Keratinocyte (primary cell): ENCODE results near the gene NCKAP1. TPM values are rescaled to one million over a fixed set of nuclear protein-coding genes. Genes with fewer than 3 reads are reported as not detected.

ENCODE experiments used
- DNase-seq: peaks from one replicate; pipeline ENCODE4 v3.0.0-alpha.2; 2011; ENCODE audit warnings: low read depth, missing footprints, low spot score
- FAIRE-seq: peaks from 2 replicates; lab custom pipeline; 2011; peaks lifted over from hg19 to GRCh38; lab: Jason Lieb, UNC
- H2AFZ ChIP-seq: 2 replicates; pipeline ENCODE4 v1.6.0; 2012; ENCODE audit warnings: low read length, control low read depth, inconsistent platforms; ENCODE audit not compliant: control insufficient read depth
- H3K27ac ChIP-seq: 2 replicates; pipeline ENCODE4 v1.5.1; 2011; ENCODE audit warnings: low read length; ENCODE audit not compliant: control insufficient read depth, insufficient read depth
- H3K27me3 ChIP-seq: 3 replicates; pipeline ENCODE4 v1.6.0; 2011; ENCODE audit warnings: low read length; ENCODE audit not compliant: control insufficient read depth, insufficient read depth; ENCODE audit errors: extremely low read depth
- H3K36me3 ChIP-seq, 2 experiments: 2 replicates in 1 of 2; 3 replicates in 1 of 2; pipeline ENCODE4 v1.5.1; 2011; ENCODE audit warnings: low read length in 2 of 2, mild to moderate bottlenecking in 1 of 2; ENCODE audit not compliant: control insufficient read depth in 2 of 2, insufficient read depth in 2 of 2; ENCODE audit errors: extremely low read depth in 1 of 2
- H3K4me1 ChIP-seq: 3 replicates; pipeline ENCODE4 v1.5.1; 2011; ENCODE audit warnings: low read length; ENCODE audit not compliant: control insufficient read depth, insufficient read depth; ENCODE audit errors: extremely low read depth
- H3K4me2 ChIP-seq: 3 replicates; pipeline ENCODE4 v1.6.0; 2011; ENCODE audit warnings: low read depth, low read length; ENCODE audit not compliant: control insufficient read depth, insufficient read depth; ENCODE audit errors: extremely low read depth
- H3K4me3 ChIP-seq, 3 experiments: fragments of 200-600 bp in 1 of 3; sonication (generic) in 1 of 3; 2 replicates in 2 of 3; 3 replicates in 1 of 3; pipeline ENCODE4 v1.5.1; 2011 to 2016; ENCODE audit warnings: low read length in 3 of 3, mild to moderate bottlenecking in 3 of 3, control low read depth in 2 of 3, inconsistent platforms in 1 of 3, low read depth in 1 of 3, mixed read lengths in 1 of 3, mixed run types in 1 of 3, moderate library complexity in 1 of 3; ENCODE audit not compliant: control insufficient read depth in 2 of 3, insufficient read depth in 2 of 3; ENCODE audit errors: extremely low read depth in 1 of 3
- H3K79me2 ChIP-seq: 2 replicates; pipeline ENCODE4 v1.6.0; 2012; ENCODE audit warnings: low read length; ENCODE audit not compliant: control insufficient read depth, insufficient read depth
- H3K9ac ChIP-seq: 3 replicates; pipeline ENCODE4 v1.6.0; 2011; ENCODE audit warnings: low read length; ENCODE audit not compliant: control insufficient read depth, insufficient read depth; ENCODE audit errors: extremely low read depth
- H3K9me1 ChIP-seq: 3 replicates; pipeline ENCODE4 v1.6.0; 2011; ENCODE audit warnings: low read length; ENCODE audit not compliant: control insufficient read depth, insufficient read depth; ENCODE audit errors: extremely low read depth
- H3K9me3 ChIP-seq: 2 replicates; pipeline ENCODE4 v1.5.1; 2012; ENCODE audit warnings: low read depth, low read length; ENCODE audit not compliant: control insufficient read depth
- H4K20me1 ChIP-seq: 3 replicates; pipeline ENCODE4 v1.6.0; 2011; ENCODE audit warnings: low read length; ENCODE audit not compliant: control insufficient read depth, insufficient read depth; ENCODE audit errors: extremely low read depth
- CTCF ChIP-seq, 3 experiments: IDR thresholded peaks in 1 of 3; conservative IDR thresholded peaks in 1 of 3; optimal IDR thresholded peaks in 1 of 3; 2 replicates in 2 of 3; 3 replicates in 1 of 3; pipeline versions ENCODE3 to v1.5.1; 2011; ENCODE audit warnings: low read length in 3 of 3, mild to moderate bottlenecking in 3 of 3, moderate library complexity in 2 of 3, control low read depth in 1 of 3, inconsistent platforms in 1 of 3; ENCODE audit not compliant: insufficient read depth in 2 of 3; ENCODE audit errors: extremely low read depth in 1 of 3
- EZH2 ChIP-seq: IDR thresholded peaks from one replicate; pipeline ENCODE4 v1.6.1; 2012; ENCODE audit warnings: inconsistent platforms, mild to moderate bottlenecking, low read length, moderate library complexity
- dilution Hi-C: fragments of 300-500 bp; cut with MboI; formaldehyde crosslinking; loops from one replicate; pipeline ENCODE4 v1.7.0; 2020; ENCODE audit warnings: low sequenced_read_pairs; ENCODE audit not compliant: extremely low pct_ligation_motif_present
- polyA plus RNA-seq, 5 experiments: library from polyadenylated mRNA; depleted of rRNA in 3 of 5; stranded (reverse) in 3 of 5; stranded (forward) in 1 of 5; unstranded in 1 of 5; fragments of >200 nt; gene quantifications; 1 replicate in 1 of 5; 2 replicates in 3 of 5; 3 replicates in 1 of 5; pipeline versions ENCODE4 v1.2.1 to v1.2.3, GENCODE V29; 2011 to 2012; ENCODE audit warnings: missing spikeins in 2 of 5, low read depth in 1 of 5, low replicate concordance in 1 of 5

The NCKAP1 gene
- polyA plus RNA-seq, 1 donor (not counting 4 experiments of a cell fraction or from before 2014, with no cell fraction given) = 207 TPM

- FAIRE-seq (no peak), DNase-seq (no peak)
- no peak overlapping the region for H2AFZ ChIP-seq
- no peak overlapping the region for H3K4me3 ChIP-seq
- H3K4me1 ChIP-seq = peaks cover 10% of the 10 kb centered on the region
- H3K9ac ChIP-seq = no peak overlapping the region
- H3K4me2 ChIP-seq = no peak overlapping the region
- peaks cover 29% of the 10 kb centered on the region for H3K27me3 ChIP-seq
- no peaks in the 10 kb centered on the region for H3K9me3 ChIP-seq
- no peak overlapping the region for H3K27ac ChIP-seq
- H3K36me3 ChIP-seq = no peaks in the 10 kb centered on the region
- dilution Hi-C loops = no loop called here
- H3K9me1 ChIP-seq = no peaks in the 10 kb centered on the region
- no peaks in the 10 kb centered on the region for H4K20me1 ChIP-seq
- no peaks in the 10 kb centered on the region for H3K79me2 ChIP-seq
- TF ChIP-seq CTCF (optimal IDR thresholded peaks at IDR 0.05 in 1 of 3, IDR thresholded peaks at IDR 0.05 in 1 of 3, conservative IDR thresholded peaks at IDR 0.05 in 1 of 3; ENCODE audit: extremely low read depth in 1 of 3, insufficient read depth in 2 of 3, low read length in 3 of 3) = no peak
- TF ChIP-seq EZH2 = no peak
Measured at GRCh38 chr2:182863642-182864041, 174.6 kb downstream of the NCKAP1 start.

GRCh38 chr2:182862091-182862490 is 176.2 kb downstream of the NCKAP1 start:
- Histone ChIP-seq H3K4me1 (peaks cover 9% of the 10 kb centered on the region), H4K20me1 (no peaks in the 10 kb centered on the region), H3K4me3 (no peak overlapping the region), H3K27ac (no peak overlapping the region), H2AFZ (no peak overlapping the region), H3K4me2 (no peak overlapping the region), H3K27me3 (peaks cover 19% of the 10 kb centered on the region), H3K79me2 (no peaks in the 10 kb centered on the region), H3K9me3 (no peaks in the 10 kb centered on the region), H3K36me3 (no peaks in the 10 kb centered on the region), H3K9me1 (no peaks in the 10 kb centered on the region), H3K9ac (no peak overlapping the region)
- FAIRE-seq (no peak), DNase-seq (no peak)
- dilution Hi-C loops = no loop called here
- TF ChIP-seq EZH2 = no peak
- TF ChIP-seq CTCF (optimal IDR thresholded peaks at IDR 0.05 in 1 of 3, IDR thresholded peaks at IDR 0.05 in 1 of 3, conservative IDR thresholded peaks at IDR 0.05 in 1 of 3; ENCODE audit: extremely low read depth in 1 of 3, insufficient read depth in 2 of 3, low read length in 3 of 3) = no peak
